Upper lobe of left lung (tissue), 4 donors: ENCODE measurements around the gene CFAP91.

ENCODE experiments used
- CTCF ChIP-seq, 6 experiments: fragments of 450-650 bp in 4 of 6; fragments of 200-600 bp in 2 of 6; sonication (generic) in 2 of 6; IDR thresholded peaks; one replicate each; pipeline ENCODE4 v1.5.1; 2016 to 2019; ENCODE audit warnings: antibody characterized with exemption in 6 of 6
- POLR2A ChIP-seq, 4 donors: fragments of 450-650 bp; IDR thresholded peaks; one replicate each; pipeline ENCODE4 v1.5.1; 2016 to 2017; ENCODE audit warnings: antibody characterized with exemption in 4 of 4, mild to moderate bottlenecking in 2 of 4
- POLR2AphosphoS5 ChIP-seq, 2 donors: sonication (generic); formaldehyde crosslinking; IDR thresholded peaks; one replicate each; pipeline ENCODE4 v1.5.1; 2017; ENCODE audit warnings: antibody characterized with exemption in 2 of 2

DNA sequence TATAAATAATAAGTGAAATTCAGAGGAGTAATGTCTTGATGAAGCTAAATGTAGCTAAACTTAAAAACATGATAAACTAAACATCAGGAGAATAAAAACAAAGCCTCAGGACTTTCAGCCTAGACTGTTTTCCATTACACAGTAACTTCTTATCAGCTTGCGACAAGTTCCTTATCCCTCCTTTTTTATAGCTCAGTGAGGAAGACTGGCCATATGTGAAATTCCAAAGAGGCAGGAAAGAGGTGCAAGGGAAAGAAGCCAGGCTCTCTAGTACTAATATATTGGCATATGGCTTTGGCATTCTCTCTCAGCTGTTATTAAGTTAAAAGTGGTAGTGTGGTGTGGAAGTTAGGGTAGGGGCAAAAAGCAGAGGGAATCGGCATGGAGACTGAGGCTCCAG lies 30.0 kb upstream of the CFAP91 start:
- TF ChIP-seq CTCF (IDR thresholded peaks at IDR 0.05): no peak
- TF ChIP-seq POLR2AphosphoS5 (IDR thresholded peaks at IDR 0.05): no peak
- TF ChIP-seq POLR2A (IDR thresholded peaks at IDR 0.05): no peak
